GM12875 (cell line): ENCODE data around the gene GASK1A.

Source experiments
- H3K4me3 ChIP-seq: one replicate; pipeline ENCODE4 v1.5.1; 2011; ENCODE audit warnings: low read depth, low read length, control low read depth
- TF ChIP-seq, protein P1 (sequence below): IDR thresholded peaks from 2 replicates; pipeline ENCODE4 v1.5.1; 2011; ENCODE audit warnings: low read depth, mild to moderate bottlenecking, control low read depth, inconsistent platforms, low read length, moderate library complexity, borderline replicate concordance; ENCODE audit not compliant: insufficient read depth

Gene GASK1A

DNA sequence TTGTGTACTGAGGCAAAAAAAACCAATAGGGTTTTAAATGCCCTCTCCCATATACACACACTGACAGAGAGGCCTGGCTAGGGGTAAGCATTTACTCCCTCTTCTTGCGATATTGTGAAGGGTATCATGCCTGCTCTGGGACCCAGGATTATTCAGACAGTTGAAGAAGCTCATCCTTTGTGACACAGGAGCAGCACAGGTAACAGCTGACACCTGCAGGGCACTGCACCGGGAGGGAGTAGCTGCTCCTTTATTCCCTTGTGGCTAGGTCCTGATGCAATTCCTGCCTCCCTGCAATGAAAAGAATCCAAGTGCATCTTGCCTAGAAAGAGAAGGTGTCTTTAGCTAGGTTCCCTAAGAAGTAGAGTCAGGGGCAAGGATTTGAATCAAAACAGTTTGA is 103.3 kb downstream of the GASK1A start:
- TF ChIP-seq, protein P1, sequence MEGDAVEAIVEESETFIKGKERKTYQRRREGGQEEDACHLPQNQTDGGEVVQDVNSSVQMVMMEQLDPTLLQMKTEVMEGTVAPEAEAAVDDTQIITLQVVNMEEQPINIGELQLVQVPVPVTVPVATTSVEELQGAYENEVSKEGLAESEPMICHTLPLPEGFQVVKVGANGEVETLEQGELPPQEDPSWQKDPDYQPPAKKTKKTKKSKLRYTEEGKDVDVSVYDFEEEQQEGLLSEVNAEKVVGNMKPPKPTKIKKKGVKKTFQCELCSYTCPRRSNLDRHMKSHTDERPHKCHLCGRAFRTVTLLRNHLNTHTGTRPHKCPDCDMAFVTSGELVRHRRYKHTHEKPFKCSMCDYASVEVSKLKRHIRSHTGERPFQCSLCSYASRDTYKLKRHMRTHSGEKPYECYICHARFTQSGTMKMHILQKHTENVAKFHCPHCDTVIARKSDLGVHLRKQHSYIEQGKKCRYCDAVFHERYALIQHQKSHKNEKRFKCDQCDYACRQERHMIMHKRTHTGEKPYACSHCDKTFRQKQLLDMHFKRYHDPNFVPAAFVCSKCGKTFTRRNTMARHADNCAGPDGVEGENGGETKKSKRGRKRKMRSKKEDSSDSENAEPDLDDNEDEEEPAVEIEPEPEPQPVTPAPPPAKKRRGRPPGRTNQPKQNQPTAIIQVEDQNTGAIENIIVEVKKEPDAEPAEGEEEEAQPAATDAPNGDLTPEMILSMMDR: no peak

DNA sequence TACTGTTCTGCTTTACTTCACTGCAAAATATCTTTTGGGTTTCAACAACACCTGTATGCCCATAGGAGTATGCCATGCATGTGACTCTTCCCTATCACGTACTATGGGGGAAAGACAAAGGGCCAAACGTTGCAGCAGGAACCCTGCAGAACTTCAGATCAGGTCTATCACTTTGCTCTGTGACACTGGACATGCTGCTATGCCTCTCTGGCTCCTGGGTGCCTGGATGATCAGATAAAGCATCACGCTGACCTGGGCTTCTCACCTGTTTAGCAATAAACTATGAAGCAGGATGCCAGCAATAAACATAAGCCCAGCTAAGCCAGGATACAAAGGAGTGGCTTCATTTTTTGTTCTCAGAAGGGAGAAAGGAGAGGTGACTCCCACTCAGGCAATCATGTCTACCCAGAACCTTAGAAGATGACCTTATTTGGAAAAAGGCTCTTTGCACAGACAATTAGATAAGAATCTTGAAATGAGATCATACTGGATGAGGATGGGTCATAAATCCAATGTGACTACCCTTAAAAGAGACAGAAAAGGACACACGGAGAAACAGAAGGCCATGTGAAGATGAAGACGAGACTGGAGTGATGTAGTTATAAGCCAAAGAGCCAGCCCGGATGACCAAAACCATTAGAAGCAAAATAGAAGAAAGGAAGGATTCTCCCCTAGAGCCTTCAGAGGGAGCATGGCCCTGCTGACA is 107.5 kb downstream of the GASK1A start:
- no peak overlapping the region for H3K4me3 ChIP-seq
- TF ChIP-seq, protein P1: no peak

More for the DNA sequence above, 103.3 kb downstream of the GASK1A start:
- no peak overlapping the region for H3K4me3 ChIP-seq

DNA sequence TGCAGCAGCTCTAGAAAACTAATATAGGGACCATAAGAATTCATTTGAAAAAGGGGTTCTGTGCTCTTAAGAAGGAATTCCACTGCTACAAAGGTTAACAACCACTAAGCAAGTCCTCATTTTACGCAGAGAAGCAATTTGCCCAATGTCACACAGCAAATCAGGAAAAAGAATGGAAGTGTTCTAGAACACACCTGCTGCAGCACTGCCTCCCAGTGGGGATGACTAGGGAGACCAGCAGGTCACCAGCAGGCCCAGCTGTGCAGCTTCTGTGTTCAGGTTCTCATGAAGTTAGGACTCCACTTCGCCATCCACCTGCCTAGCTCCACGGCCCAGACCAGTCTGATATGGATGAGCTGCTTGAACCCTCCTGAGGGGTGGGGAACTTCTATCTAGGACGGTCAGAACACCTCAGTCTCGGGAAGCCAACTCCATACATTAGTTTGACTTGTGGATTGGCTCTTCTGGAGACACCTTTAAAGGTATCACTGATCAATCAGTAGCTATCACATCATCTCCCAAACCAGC is 108.2 kb downstream of the GASK1A start:
- TF ChIP-seq, protein P1: 0 out of 2 replicates have a peak, but pooled peaks have one; percentile 14
- H3K4me3 ChIP-seq: no peak overlapping the region

DNA sequence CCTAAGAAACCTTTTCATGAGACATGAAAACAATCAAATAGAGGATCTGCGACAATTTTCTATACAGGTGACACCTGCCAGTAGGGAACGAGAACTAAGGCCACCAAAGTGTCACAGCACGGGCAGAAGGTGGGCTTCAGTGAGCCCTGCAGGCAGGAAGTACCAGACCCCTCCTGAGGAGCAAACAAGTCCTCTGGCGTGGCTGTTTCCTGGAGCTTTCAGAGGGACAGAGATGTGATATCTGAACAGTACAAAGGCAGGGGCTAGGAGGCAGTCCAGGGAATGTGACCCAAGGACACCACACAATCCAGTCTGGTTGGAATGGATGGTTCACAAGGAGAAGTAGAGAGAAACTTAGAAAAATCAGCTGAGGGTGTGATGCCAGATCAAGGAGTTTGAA is 110.0 kb downstream of the GASK1A start:
- TF ChIP-seq, protein P1: no peak
- H3K4me3 ChIP-seq: no peak overlapping the region

DNA sequence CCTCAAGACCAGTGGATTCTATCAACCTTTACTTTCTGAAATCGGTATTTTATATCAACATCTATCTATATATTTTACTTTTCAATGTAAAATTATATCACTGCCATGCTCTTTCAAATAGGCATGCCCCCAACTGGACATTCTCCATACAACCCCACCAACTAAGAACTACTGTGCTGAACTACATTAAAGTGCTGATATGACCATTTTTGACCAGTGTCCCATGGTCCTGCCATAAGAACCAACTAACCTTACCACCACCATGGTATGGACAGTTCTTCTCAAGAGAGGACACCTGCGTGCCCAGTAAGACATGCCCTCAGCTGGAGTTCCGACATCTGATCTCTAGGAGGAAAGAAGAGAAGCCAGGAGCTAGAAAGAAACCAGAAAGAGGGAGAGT is 111.1 kb downstream of the GASK1A start:
- no peak overlapping the region for H3K4me3 ChIP-seq
- TF ChIP-seq, protein P1: no peak

DNA sequence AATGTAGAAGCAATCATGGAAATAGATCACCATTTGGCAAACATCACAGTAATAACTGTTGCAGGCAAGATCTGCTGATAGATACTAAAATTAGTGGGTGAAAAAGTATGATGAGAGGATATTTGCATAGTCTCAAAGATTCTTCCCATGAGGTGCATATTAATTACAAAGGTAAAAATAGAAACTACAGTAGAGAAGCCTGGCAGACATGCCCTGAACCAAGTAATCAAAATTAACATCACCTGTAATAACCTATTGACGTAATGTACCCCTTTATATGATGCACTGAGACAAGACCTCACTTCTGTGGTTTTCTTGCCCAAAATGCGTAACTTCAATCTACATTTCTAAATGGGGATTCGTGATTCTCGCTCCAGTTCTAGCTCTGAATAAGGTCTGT is 112.4 kb downstream of the GASK1A start:
- H3K4me3 ChIP-seq: no peak overlapping the region
- TF ChIP-seq, protein P1: no peak

DNA sequence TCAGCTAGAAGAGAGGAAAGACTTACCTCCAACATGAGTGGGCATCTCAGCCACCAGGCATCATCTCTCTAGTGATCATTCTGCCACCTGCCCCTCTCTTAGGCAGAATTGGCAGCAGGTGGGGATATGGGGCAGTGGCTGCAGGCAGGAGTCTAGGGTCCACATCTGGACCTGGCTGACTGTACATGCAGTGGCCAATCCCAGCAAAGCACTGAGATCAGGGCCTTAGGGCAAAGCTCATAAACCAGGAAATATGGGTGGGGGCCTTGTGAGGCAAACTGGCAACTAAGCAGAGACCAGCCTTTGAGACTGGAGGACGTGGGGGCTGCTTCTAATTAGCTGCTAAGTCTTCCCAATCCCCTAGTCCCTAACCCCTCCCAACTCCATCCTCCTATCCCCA is 113.9 kb downstream of the GASK1A start:
- H3K4me3 ChIP-seq: no peak overlapping the region
- TF ChIP-seq, protein P1: no peak
